Type B pancreatic cell (in vitro differentiated cells): ENCODE data around the gene ARMC3. TPM values are rescaled to one million over a fixed set of nuclear protein-coding genes. Genes with fewer than 3 reads are reported as not detected.

Experiments used
- DNase-seq: peaks from one replicate; pipeline ENCODE4 v3.0.0; 2021; ENCODE audit warnings: mixed read lengths; ENCODE audit not compliant: unreplicated experiment; ENCODE audit errors: extremely low spot score
- H3K27ac Mint-ChIP-seq: 2 replicates; pipeline ENCODE4 v1.8.0; 2021; ENCODE audit warnings: mild to moderate bottlenecking, mixed read lengths
- H3K27me3 Mint-ChIP-seq: 2 replicates; pipeline ENCODE4 v1.8.0; 2021; ENCODE audit warnings: mixed read lengths
- H3K36me3 Mint-ChIP-seq: 2 replicates; pipeline ENCODE4 v1.8.0; 2021; ENCODE audit warnings: mixed read lengths
- H3K4me1 Mint-ChIP-seq: one replicate; pipeline ENCODE4 v1.8.0; 2021; ENCODE audit warnings: mixed read lengths; ENCODE audit not compliant: unreplicated experiment
- H3K4me3 Mint-ChIP-seq: 2 replicates; pipeline ENCODE4 v1.8.0; 2021; ENCODE audit warnings: mild to moderate bottlenecking, mixed read lengths
- H3K9me3 Mint-ChIP-seq: 2 replicates; pipeline ENCODE4 v1.8.0; 2021; ENCODE audit warnings: mixed read lengths
- CTCF ChIP-seq: fragments of 200-600 bp; sonication (generic); conservative IDR thresholded peaks from 2 replicates; pipeline ENCODE4 v1.5.0; 2021; ENCODE audit warnings: antibody characterized with exemption, mild to moderate bottlenecking
- total RNA-seq: library from RNA; stranded (reverse); gene quantifications from 2 replicates; pipeline ENCODE4 v1.2.1, GENCODE V29; 2021; ENCODE audit warnings: low replicate concordance

Gene ARMC3
- total RNA-seq, 1 donor from 2014 or later: 10.4 TPM

GRCh38 chr10:22958338-22958737, 30.5 kb downstream of the ARMC3 start:
- no peaks in the 10 kb centered on the region for H3K9me3 Mint-ChIP-seq
- no peaks in the 10 kb centered on the region for H3K27me3 Mint-ChIP-seq
- H3K4me1 Mint-ChIP-seq: no peaks in the 10 kb centered on the region
- no peak overlapping the region for H3K4me3 Mint-ChIP-seq
- no peak overlapping the region for H3K27ac Mint-ChIP-seq
- no peak for TF ChIP-seq CTCF
- DNase-seq: no peak
- no peaks in the 10 kb centered on the region for H3K36me3 Mint-ChIP-seq

- no peak for TF ChIP-seq CTCF
- H3K27me3 Mint-ChIP-seq: no peaks in the 10 kb centered on the region
- no peaks in the 10 kb centered on the region for H3K36me3 Mint-ChIP-seq
- no peaks in the 10 kb centered on the region for H3K4me1 Mint-ChIP-seq
- H3K9me3 Mint-ChIP-seq: no peaks in the 10 kb centered on the region
- H3K27ac Mint-ChIP-seq: no peak overlapping the region
- no peak for DNase-seq
- no peak overlapping the region for H3K4me3 Mint-ChIP-seq
Observed at GRCh38 chr10:22959292-22959691, 31.4 kb downstream of the ARMC3 start.

- Mint-ChIP-seq H3K4me3 (no peak overlapping the region), H3K27ac (no peak overlapping the region), H3K9me3 (no peaks in the 10 kb centered on the region), H3K27me3 (no peaks in the 10 kb centered on the region), H3K36me3 (no peaks in the 10 kb centered on the region), H3K4me1 (no peaks in the 10 kb centered on the region)
- no peak for TF ChIP-seq CTCF
- DNase-seq: no peak
Observed at GRCh38 chr10:22959950-22960349, 32.1 kb downstream of the ARMC3 start.

- Mint-ChIP-seq H3K27ac (no peak overlapping the region), H3K36me3 (no peaks in the 10 kb centered on the region), H3K4me1 (no peaks in the 10 kb centered on the region), H3K4me3 (no peak overlapping the region), H3K9me3 (no peaks in the 10 kb centered on the region), H3K27me3 (no peaks in the 10 kb centered on the region)
- TF ChIP-seq CTCF: no peak
- DNase-seq: no peak
Observed at GRCh38 chr10:22962817-22963216, 35.0 kb downstream of the ARMC3 start.

GRCh38 chr10:22969704-22970103, 41.9 kb downstream of the ARMC3 start:
- DNase-seq: no peak
- no peaks in the 10 kb centered on the region for H3K27me3 Mint-ChIP-seq
- no peaks in the 10 kb centered on the region for H3K36me3 Mint-ChIP-seq
- no peak overlapping the region for H3K27ac Mint-ChIP-seq
- H3K4me1 Mint-ChIP-seq: no peaks in the 10 kb centered on the region
- no peak for TF ChIP-seq CTCF
- no peak overlapping the region for H3K4me3 Mint-ChIP-seq
- no peaks in the 10 kb centered on the region for H3K9me3 Mint-ChIP-seq

GRCh38 chr10:22976534-22976933, 48.7 kb downstream of the ARMC3 start:
- Mint-ChIP-seq H3K27me3 (no peaks in the 10 kb centered on the region), H3K4me3 (no peak overlapping the region), H3K4me1 (peaks cover 11% of the 10 kb centered on the region), H3K9me3 (peaks cover 10% of the 10 kb centered on the region), H3K36me3 (no peaks in the 10 kb centered on the region), H3K27ac (no peak overlapping the region)
- no peak for TF ChIP-seq CTCF
- no peak for DNase-seq
